ENCODE measurements around the gene UBE2B. TPM values are rescaled to one million over a fixed set of nuclear protein-coding genes. Genes with fewer than 3 reads are reported as not detected.

Gene UBE2B
- total and polyA plus RNA-seq, 2 donors from 2014 or later = 74.3 to 82.7 TPM

DNA sequence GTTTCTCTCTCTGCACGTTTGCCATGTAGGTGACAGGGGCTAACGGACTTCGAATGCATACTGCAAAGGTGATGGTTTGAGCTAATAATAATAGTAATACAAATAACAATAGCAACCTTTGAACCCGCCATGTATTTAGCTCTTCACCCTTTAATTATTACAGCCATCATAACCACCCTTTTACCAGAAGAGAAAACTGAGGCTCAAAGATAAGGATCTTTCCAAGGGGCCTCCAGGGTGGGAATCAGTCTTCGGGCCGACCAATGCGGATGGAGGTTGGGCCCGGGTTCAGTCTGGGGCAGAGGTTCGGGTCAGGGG is 39.8 kb downstream of the UBE2B start:
- intact Hi-C loops (cut with DNase I) = loop anchor here (10.0 kb wide), 1 partner anchor 114 kb away; the partner anchor contains the start of gene JADE2
- TF ChIP-seq, protein P1, sequence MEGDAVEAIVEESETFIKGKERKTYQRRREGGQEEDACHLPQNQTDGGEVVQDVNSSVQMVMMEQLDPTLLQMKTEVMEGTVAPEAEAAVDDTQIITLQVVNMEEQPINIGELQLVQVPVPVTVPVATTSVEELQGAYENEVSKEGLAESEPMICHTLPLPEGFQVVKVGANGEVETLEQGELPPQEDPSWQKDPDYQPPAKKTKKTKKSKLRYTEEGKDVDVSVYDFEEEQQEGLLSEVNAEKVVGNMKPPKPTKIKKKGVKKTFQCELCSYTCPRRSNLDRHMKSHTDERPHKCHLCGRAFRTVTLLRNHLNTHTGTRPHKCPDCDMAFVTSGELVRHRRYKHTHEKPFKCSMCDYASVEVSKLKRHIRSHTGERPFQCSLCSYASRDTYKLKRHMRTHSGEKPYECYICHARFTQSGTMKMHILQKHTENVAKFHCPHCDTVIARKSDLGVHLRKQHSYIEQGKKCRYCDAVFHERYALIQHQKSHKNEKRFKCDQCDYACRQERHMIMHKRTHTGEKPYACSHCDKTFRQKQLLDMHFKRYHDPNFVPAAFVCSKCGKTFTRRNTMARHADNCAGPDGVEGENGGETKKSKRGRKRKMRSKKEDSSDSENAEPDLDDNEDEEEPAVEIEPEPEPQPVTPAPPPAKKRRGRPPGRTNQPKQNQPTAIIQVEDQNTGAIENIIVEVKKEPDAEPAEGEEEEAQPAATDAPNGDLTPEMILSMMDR (IDR thresholded peaks at IDR 0.05; ENCODE audit: borderline replicate concordance, extremely low read depth, insufficient read depth) = no peak
- FAIRE-seq = no peak
- H3K9me3 ChIP-seq (ENCODE audit: control insufficient read depth in 2 of 3, insufficient read depth in 1 of 3, low read length in 3 of 3) = no peaks in the 10 kb centered on the region
- H3K4me3 ChIP-seq (ENCODE audit: low read length in 3 of 3) = peak overlapping the region; percentile 60 to 90 (median 80)
- DNase-seq = no peak
- H3K27ac ChIP-seq (ENCODE audit: low read depth in 2 of 2, low read length in 2 of 2) = no peak overlapping the region
- H3K36me3 ChIP-seq (ENCODE audit: control insufficient read depth in 2 of 3, insufficient read depth in 3 of 3, low read length in 3 of 3) = peaks cover 0 to 13% (median 2%) of the 10 kb centered on the region in 3 donors
- H3K4me1 ChIP-seq (ENCODE audit: control insufficient read depth in 2 of 3, insufficient read depth in 2 of 3, low read depth in 1 of 3, low read length in 3 of 3) = peaks cover 0 to 27% (median 10%) of the 10 kb centered on the region in 3 donors
- H3K27me3 ChIP-seq (ENCODE audit: control insufficient read depth, insufficient read depth, low read length) = no peaks in the 10 kb centered on the region
- peak overlapping the region; percentile 26 to 88 (median 35) for H3K9ac ChIP-seq (ENCODE audit: low read length in 3 of 3)

DNA sequence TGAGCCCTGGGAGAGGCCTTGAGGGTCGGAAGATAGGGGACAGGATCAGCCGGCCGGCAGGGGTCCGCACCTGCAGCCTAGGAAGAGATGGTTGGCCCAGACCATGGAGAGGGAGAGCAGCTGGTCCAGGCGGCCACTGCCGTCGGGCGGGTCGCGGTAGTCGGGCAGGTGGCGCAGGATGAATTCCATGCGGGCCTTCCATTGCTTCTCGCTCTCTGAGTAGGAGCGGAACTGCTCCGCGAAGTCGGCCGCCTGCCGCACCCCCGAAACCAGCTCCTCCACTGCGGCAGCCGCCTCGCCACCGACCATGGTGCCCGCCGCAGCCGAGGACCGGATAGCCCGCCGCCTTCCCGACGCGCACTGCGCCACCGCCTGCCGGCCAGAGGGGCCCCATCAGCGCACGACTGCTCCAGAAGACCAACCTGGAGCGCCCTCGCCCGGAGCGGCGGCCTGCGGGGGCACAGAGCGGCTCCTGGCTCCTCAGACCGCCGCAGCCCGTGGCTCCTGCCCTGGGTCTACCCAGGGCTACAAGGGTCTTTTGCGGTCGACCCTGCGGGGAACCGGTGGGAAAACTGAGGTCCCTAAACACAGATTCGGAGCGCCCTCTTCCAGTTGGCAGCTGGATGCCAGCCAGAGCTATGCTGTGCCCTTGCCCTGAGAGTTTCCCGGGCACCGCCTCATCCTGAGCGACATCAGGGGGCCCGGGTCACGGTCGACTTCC is 40.3 kb downstream of the UBE2B start, which contains the start of gene CDKN2AIPNL:
TSS of gene CDKN2AIPNL (minus strand) at position 336 of the 721 bp plus-strand sequence. CDS start at position 309, 27 bp downstream.
- Histone ChIP-seq H3K27me3 (ENCODE audit: control insufficient read depth, insufficient read depth, low read length) (no peaks in the 10 kb centered on the region), H3K4me3 (ENCODE audit: low read length in 3 of 3) (peak within 1 kb of the TSS; percentile 60 to 90 (median 80)), H3K9ac (ENCODE audit: low read length in 3 of 3) (peak within 1 kb of the TSS; percentile 26 to 91 (median 81)), H3K4me1 (ENCODE audit: control insufficient read depth in 2 of 3, insufficient read depth in 2 of 3, low read depth in 1 of 3, low read length in 3 of 3) (peaks cover 0 to 31% (median 10%) of the 10 kb centered on the region in 3 donors), H3K9me3 (ENCODE audit: control insufficient read depth in 2 of 3, insufficient read depth in 1 of 3, low read length in 3 of 3) (no peaks in the 10 kb centered on the region), H3K36me3 (ENCODE audit: control insufficient read depth in 2 of 3, insufficient read depth in 3 of 3, low read length in 3 of 3) (peaks cover 0 to 9% (median 0%) of the 10 kb centered on the region in 3 donors), H3K27ac (ENCODE audit: low read depth in 2 of 2, low read length in 2 of 2) (peak within 1 kb of the TSS; percentile 80 to 87)
- FAIRE-seq = no peak
- peak; percentile 92 to 97 (median 94) for DNase-seq
- TF ChIP-seq, protein P1 (IDR thresholded peaks at IDR 0.05; ENCODE audit: borderline replicate concordance, extremely low read depth, insufficient read depth) = peak; percentile 73
- intact Hi-C loops (cut with DNase I) = loop anchor here (10.0 kb wide), 1 partner anchor 113 kb away; the partner anchor contains the start of gene JADE2

DNA sequence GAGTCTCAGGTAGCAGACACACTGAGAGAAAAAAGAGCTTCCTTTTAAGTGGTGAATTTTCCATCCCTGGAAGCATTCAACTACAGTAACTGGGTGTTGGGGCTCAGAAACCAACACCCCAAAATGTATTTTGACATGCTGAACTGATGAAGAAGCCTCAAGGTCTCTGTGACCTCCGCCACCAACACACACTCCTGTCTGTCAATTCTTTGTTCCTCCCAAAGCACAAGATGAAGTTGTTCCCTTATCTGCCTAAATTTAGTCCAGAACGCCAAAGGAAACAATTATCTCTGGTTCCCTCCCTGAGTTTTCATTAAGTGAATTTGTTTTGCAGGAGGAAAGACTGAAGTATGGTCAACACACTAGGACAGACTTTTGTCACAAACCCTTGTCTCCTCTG is 41.7 kb downstream of the UBE2B start:
- Histone ChIP-seq H3K9ac (ENCODE audit: low read length in 3 of 3) (no peak overlapping the region), H3K9me3 (ENCODE audit: control insufficient read depth in 2 of 3, insufficient read depth in 1 of 3, low read length in 3 of 3) (no peaks in the 10 kb centered on the region), H3K27ac (ENCODE audit: low read depth in 2 of 2, low read length in 2 of 2) (peak overlapping the region in 1 of 2 donors; percentile 1), H3K4me1 (ENCODE audit: control insufficient read depth in 2 of 3, insufficient read depth in 2 of 3, low read depth in 1 of 3, low read length in 3 of 3) (peaks cover 0 to 31% (median 10%) of the 10 kb centered on the region in 3 donors), H3K4me3 (ENCODE audit: low read length in 3 of 3) (no peak overlapping the region), H3K27me3 (ENCODE audit: control insufficient read depth, insufficient read depth, low read length) (no peaks in the 10 kb centered on the region), H3K36me3 (ENCODE audit: control insufficient read depth in 2 of 3, insufficient read depth in 3 of 3, low read length in 3 of 3) (peaks cover 0 to 9% (median 0%) of the 10 kb centered on the region in 3 donors)
- intact Hi-C loops (cut with DNase I) = loop anchor here (10.0 kb wide), 1 partner anchor 112 kb away; the partner anchor contains the start of gene JADE2
- TF ChIP-seq, protein P1 (IDR thresholded peaks at IDR 0.05; ENCODE audit: borderline replicate concordance, extremely low read depth, insufficient read depth) = no peak
- DNase-seq = no peak
- no peak for FAIRE-seq

All from kidney (tissue), 14 donors.